ENCODE results near the gene SLC16A12. TPM values are rescaled to one million over a fixed set of nuclear protein-coding genes. Genes with fewer than 3 reads are reported as not detected.

Gene SLC16A12
- total and polyA plus RNA-seq, 10 of the 15 experiments (the other 5 are each of a cell fraction or from before 2014, with no cell fraction given): not detected

DNA sequence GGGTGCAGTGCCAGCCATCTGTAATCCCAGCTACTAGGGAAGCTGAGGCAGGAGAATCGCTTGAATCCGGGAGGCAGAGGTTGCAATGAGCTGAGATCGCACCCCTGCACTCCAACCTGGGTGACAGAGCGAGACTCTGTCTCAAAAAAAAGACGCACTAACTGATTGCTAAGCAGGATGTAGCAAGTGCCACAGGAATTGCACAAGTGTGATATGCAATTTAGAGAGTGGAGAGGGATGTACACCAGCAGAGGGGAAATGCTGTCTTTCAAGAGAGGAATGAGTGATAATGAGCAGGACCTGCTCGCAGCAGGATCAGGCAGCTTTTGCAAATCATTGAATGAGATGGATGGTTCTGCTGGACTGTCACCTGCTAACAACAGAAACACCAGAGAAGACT is 13.3 kb upstream of the SLC16A12 start:
- H3K4me3 ChIP-seq: no peak overlapping the region
- DNase-seq (ENCODE audit: low read depth, low spot score) (no peak), FAIRE-seq (no peak), ATAC-seq (no peak)
- ChIA-PET RAD21 (ENCODE audit: unreplicated experiment) (no interaction called here), CTCF (interaction anchor here (1.4 kb wide), 1 partner anchor 331 kb away, joined by 3 read pairs; no protein-coding TSS in a partner anchor), POLR2A (no interaction called here), SMC1A (ENCODE audit: uncharacterized antibody, unreplicated experiment) (no interaction called here)
- H3K4me1 ChIP-seq (ENCODE audit: control insufficient read depth, insufficient read depth, low read length): no peaks in the 10 kb centered on the region
- no peaks in the 10 kb centered on the region for H3K27me3 ChIP-seq (replicated peaks in 1 of 2; ENCODE audit: control insufficient read depth in 2 of 2, insufficient read depth in 2 of 2, low read length in 1 of 2)
- H3K9ac ChIP-seq (ENCODE audit: control insufficient read depth, insufficient read depth, low read length): no peak overlapping the region
- no peaks in the 10 kb centered on the region for H3K79me2 ChIP-seq (ENCODE audit: control insufficient read depth, insufficient read depth, low read length)
- H3K9me3 ChIP-seq (replicated peaks; ENCODE audit: control insufficient read depth, insufficient read depth, low read length): no peaks in the 10 kb centered on the region; the same call in 2 of the 3 replicates
- intact Hi-C loops (cut with micrococcal nuclease; ENCODE audit: unreplicated experiment) (no loop called here), in situ Hi-C loops (cut with MboI) (no loop called here)
- no peak for TF ChIP-seq MTA3 (IDR thresholded peaks at IDR 0.05; ENCODE audit: borderline replicate concordance, low read length)
- no peak for TF ChIP-seq RAD21 (IDR thresholded peaks at IDR 0.05; ENCODE audit: insufficient read depth, low read depth, low read length)
- TF ChIP-seq CBFB (IDR thresholded peaks at IDR 0.05; ENCODE audit: low read depth): no peak
- TF ChIP-seq ZNF207 (IDR thresholded peaks at IDR 0.05; ENCODE audit: borderline replicate concordance): no peak
- TF ChIP-seq, protein P1, sequence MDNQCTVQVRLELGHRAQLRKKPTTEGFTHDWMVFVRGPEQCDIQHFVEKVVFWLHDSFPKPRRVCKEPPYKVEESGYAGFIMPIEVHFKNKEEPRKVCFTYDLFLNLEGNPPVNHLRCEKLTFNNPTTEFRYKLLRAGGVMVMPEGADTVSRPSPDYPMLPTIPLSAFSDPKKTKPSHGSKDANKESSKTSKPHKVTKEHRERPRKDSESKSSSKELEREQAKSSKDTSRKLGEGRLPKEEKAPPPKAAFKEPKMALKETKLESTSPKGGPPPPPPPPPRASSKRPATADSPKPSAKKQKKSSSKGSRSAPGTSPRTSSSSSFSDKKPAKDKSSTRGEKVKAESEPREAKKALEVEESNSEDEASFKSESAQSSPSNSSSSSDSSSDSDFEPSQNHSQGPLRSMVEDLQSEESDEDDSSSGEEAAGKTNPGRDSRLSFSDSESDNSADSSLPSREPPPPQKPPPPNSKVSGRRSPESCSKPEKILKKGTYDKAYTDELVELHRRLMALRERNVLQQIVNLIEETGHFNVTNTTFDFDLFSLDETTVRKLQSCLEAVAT (IDR thresholded peaks at IDR 0.05): no peak
- TF ChIP-seq ESRRA (IDR thresholded peaks at IDR 0.05; ENCODE audit: low read length): no peak
- TF ChIP-seq, protein P2, sequence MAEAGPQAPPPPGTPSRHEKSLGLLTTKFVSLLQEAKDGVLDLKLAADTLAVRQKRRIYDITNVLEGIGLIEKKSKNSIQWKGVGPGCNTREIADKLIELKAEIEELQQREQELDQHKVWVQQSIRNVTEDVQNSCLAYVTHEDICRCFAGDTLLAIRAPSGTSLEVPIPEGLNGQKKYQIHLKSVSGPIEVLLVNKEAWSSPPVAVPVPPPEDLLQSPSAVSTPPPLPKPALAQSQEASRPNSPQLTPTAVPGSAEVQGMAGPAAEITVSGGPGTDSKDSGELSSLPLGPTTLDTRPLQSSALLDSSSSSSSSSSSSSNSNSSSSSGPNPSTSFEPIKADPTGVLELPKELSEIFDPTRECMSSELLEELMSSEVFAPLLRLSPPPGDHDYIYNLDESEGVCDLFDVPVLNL (IDR thresholded peaks at IDR 0.05; ENCODE audit: low read depth, low read length): no peak
- TF ChIP-seq TCF3 (IDR thresholded peaks at IDR 0.05; ENCODE audit: borderline replicate concordance, insufficient read depth, low read depth, low read length): no peak
- TF ChIP-seq WRNIP1 (IDR thresholded peaks at IDR 0.05; ENCODE audit: borderline replicate concordance, low read depth, low read length): no peak
- TF ChIP-seq, protein P3, sequence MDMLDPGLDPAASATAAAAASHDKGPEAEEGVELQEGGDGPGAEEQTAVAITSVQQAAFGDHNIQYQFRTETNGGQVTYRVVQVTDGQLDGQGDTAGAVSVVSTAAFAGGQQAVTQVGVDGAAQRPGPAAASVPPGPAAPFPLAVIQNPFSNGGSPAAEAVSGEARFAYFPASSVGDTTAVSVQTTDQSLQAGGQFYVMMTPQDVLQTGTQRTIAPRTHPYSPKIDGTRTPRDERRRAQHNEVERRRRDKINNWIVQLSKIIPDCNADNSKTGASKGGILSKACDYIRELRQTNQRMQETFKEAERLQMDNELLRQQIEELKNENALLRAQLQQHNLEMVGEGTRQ (IDR thresholded peaks at IDR 0.05; ENCODE audit: borderline replicate concordance, low read depth, low read length): no peak
- TF ChIP-seq RELA (IDR thresholded peaks at IDR 0.05; ENCODE audit: borderline replicate concordance, partially characterized antibody): no peak
- no peak for TF ChIP-seq MXI1 (IDR thresholded peaks at IDR 0.05; ENCODE audit: low read depth, low read length)
- TF ChIP-seq, protein P4, sequence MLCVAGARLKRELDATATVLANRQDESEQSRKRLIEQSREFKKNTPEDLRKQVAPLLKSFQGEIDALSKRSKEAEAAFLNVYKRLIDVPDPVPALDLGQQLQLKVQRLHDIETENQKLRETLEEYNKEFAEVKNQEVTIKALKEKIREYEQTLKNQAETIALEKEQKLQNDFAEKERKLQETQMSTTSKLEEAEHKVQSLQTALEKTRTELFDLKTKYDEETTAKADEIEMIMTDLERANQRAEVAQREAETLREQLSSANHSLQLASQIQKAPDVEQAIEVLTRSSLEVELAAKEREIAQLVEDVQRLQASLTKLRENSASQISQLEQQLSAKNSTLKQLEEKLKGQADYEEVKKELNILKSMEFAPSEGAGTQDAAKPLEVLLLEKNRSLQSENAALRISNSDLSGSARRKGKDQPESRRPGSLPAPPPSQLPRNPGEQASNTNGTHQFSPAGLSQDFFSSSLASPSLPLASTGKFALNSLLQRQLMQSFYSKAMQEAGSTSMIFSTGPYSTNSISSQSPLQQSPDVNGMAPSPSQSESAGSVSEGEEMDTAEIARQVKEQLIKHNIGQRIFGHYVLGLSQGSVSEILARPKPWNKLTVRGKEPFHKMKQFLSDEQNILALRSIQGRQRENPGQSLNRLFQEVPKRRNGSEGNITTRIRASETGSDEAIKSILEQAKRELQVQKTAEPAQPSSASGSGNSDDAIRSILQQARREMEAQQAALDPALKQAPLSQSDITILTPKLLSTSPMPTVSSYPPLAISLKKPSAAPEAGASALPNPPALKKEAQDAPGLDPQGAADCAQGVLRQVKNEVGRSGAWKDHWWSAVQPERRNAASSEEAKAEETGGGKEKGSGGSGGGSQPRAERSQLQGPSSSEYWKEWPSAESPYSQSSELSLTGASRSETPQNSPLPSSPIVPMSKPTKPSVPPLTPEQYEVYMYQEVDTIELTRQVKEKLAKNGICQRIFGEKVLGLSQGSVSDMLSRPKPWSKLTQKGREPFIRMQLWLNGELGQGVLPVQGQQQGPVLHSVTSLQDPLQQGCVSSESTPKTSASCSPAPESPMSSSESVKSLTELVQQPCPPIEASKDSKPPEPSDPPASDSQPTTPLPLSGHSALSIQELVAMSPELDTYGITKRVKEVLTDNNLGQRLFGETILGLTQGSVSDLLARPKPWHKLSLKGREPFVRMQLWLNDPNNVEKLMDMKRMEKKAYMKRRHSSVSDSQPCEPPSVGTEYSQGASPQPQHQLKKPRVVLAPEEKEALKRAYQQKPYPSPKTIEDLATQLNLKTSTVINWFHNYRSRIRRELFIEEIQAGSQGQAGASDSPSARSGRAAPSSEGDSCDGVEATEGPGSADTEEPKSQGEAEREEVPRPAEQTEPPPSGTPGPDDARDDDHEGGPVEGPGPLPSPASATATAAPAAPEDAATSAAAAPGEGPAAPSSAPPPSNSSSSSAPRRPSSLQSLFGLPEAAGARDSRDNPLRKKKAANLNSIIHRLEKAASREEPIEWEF (IDR thresholded peaks at IDR 0.05; ENCODE audit: insufficient replicate concordance, low read depth, low read length): no peak
- no peak for TF ChIP-seq NFYB (IDR thresholded peaks at IDR 0.05; ENCODE audit: insufficient read depth, low read depth, low read length)
- no peak for TF ChIP-seq CBX5 (IDR thresholded peaks at IDR 0.05; ENCODE audit: low read depth)
- TF ChIP-seq NRF1 (conservative IDR thresholded peaks at IDR 0.05; ENCODE audit: low read depth, low read length): no peak
- WGBS (ENCODE audit: insufficient coverage, insufficient replicate concordance, low lambda C conversion rate, missing lambda C conversion rate): 55% methylated on average over 6 of the region's 6 CpGs
- H2AFZ ChIP-seq (ENCODE audit: control insufficient read depth, low read depth, low read length): no peak overlapping the region
- H3K4me2 ChIP-seq (ENCODE audit: control insufficient read depth, insufficient read depth): no peak overlapping the region
- no peak overlapping the region for H3K27ac ChIP-seq (ENCODE audit: control insufficient read depth, insufficient read depth)
- H3K36me3 ChIP-seq (ENCODE audit: control insufficient read depth in 2 of 2, insufficient read depth in 2 of 2, low read length in 1 of 2): no peaks in the 10 kb centered on the region
- no TSS peak for BruUV-seq (replicated peaks)
- H4K20me1 ChIP-seq (ENCODE audit: control insufficient read depth, insufficient read depth): no peaks in the 10 kb centered on the region
